AG10803 (cell line): Measurements from ENCODE around the gene FBXW2.

Source experiments
- DNase-seq: peaks from one replicate; pipeline ENCODE4 v3.0.0; 2010; ENCODE audit warnings: low read depth
- H3K4me3 ChIP-seq: 2 replicates; pipeline ENCODE4 v1.5.1; 2011; ENCODE audit warnings: mild to moderate bottlenecking, low read length, control low read depth
- CTCF ChIP-seq: conservative IDR thresholded peaks from 2 replicates; pipeline ENCODE4 v1.5.1; 2011; ENCODE audit warnings: mild to moderate bottlenecking, low read length, control low read depth, inconsistent platforms

The FBXW2 gene

GRCh38 chr9:120780367-120780766 lies 12.8 kb downstream of the FBXW2 start:
- DNase-seq: no peak
- H3K4me3 ChIP-seq: no peak overlapping the region

DNA sequence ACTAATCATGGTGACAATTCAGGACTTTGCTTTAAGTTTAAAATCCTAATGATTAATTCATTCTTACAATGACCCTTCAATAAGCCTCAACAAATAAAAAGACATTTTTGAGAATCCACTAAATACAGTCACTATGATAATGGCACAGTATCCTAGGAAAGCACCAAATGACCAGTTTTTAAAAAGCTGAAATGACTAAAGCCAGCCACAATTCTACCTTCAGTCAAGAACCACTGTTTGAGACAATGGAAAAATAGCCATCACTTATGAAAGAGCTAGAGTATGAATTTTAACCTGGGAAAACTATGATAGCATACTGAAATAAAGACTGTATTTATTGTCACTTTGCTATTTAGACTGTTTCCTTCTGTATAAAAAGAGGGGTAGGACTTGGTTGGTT lies 14.0 kb downstream of the FBXW2 start:
- H3K4me3 ChIP-seq: no peak overlapping the region
- no peak for TF ChIP-seq CTCF
- no peak for DNase-seq

More at GRCh38 chr9:120780367-120780766, 12.8 kb downstream of the FBXW2 start:
- no peak for TF ChIP-seq CTCF

- no peak for DNase-seq
- no peak for TF ChIP-seq CTCF
- no peak overlapping the region for H3K4me3 ChIP-seq
Measured at GRCh38 chr9:120778758-120779157, 14.5 kb downstream of the FBXW2 start.

DNA sequence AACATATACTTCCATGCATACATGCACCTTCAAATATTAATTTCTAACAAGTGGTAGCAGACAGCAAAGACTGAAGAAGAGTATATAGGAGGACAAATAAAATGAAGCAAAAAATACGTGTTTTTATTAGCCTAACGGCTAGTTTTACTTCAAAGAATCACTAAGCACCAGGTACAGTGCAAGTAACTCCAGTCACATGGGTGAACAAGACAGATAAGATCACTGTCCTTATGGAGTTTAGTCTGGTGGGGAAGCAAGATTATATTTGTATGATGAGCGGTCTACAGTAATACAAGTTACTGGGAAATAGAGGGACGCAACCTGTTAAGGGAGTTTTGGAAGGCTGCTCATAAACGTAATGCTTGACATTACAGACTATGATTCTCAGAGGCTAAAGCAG lies 16.0 kb downstream of the FBXW2 start:
- no peak for DNase-seq
- no peak for TF ChIP-seq CTCF
- no peak overlapping the region for H3K4me3 ChIP-seq

DNA sequence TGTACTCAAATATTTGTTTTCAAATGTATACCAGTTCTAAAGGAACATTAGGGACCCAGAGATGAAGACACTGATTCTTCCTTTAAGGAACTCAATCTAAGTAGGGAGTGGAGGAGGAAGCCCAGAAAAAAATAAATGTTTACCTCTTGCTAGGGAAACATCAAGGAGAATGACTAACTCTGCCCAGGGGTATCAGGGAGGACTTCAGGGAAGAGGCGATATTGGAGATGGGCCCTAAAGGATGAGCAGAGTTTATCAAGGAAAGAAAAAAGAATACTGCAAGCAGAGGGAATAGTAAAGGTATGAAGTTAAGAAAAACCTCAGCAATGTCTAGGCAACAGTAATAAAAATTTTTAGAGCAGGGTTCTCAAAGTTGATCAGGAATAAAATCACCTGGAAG lies 16.4 kb downstream of the FBXW2 start:
- H3K4me3 ChIP-seq: no peak overlapping the region
- TF ChIP-seq CTCF: no peak

GRCh38 chr9:120775859-120776258 lies 17.4 kb downstream of the FBXW2 start:
- H3K4me3 ChIP-seq: no peak overlapping the region
- no peak for TF ChIP-seq CTCF
- DNase-seq: no peak

More for the DNA sequence above, 16.4 kb downstream of the FBXW2 start:
- DNase-seq: no peak

DNA sequence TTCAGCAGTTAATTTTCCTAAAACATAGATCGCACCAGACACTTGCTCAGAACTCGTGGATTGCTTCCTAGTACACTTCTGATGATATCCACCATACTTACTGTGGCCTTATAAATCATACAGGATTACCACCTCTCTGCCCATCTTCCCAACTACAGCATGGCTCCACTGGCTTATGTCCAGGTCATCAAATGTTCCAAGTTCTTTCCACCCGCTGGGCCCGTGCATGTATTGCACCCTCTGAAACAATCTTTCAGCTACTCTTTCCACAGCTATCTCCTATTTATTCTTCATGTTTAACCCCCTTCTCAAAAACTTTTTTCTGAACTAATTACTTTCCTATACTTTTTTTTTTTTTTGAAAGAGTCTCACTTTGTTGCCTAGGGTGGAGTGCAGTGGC lies 18.5 kb downstream of the FBXW2 start:
- DNase-seq: no peak
- no peak for TF ChIP-seq CTCF
- H3K4me3 ChIP-seq: no peak overlapping the region
